Measurements from ENCODE around the gene FGD6. TPM values are rescaled to one million over a fixed set of nuclear protein-coding genes. Genes with fewer than 3 reads are reported as not detected.

FGD6 gene
- total and polyA plus RNA-seq, 4 donors: 2.4 to 26.4 (median 9.0) TPM

GRCh38 chr12:95051241-95051640, 166.0 kb downstream of the FGD6 start:
- no peak for ATAC-seq (ENCODE audit: insufficient read depth, low FRiP score)
- H3K9me3 ChIP-seq (ENCODE audit: control insufficient read depth in 4 of 4, insufficient read depth in 3 of 4, low read length in 3 of 4): no peaks in the 10 kb centered on the region
- WGBS, 2 donors: 95% methylated on average over 4 of the region's 4 CpGs
- no peak for TF ChIP-seq CTCF (IDR thresholded peaks at IDR 0.05; ENCODE audit: control extremely low read depth, extremely low read depth)
- no peaks in the 10 kb centered on the region for H3K27me3 ChIP-seq (ENCODE audit: control insufficient read depth in 3 of 3, insufficient read depth in 3 of 3, low read length in 2 of 3)
- peaks cover 0 to 4% (median 0%) of the 10 kb centered on the region in 5 donors for H3K4me1 ChIP-seq (ENCODE audit: control insufficient read depth in 5 of 5, insufficient read depth in 5 of 5, low read length in 5 of 5)
- H3K27ac ChIP-seq (ENCODE audit: low read depth in 1 of 2, low read length in 1 of 2): no peak overlapping the region
- no peak overlapping the region for H3K4me3 ChIP-seq
- peaks cover 15 to 44% (median 27%) of the 10 kb centered on the region in 4 donors for H3K36me3 ChIP-seq (ENCODE audit: control insufficient read depth in 4 of 4, insufficient read depth in 4 of 4, low read length in 4 of 4)
- H3K9ac ChIP-seq (ENCODE audit: insufficient read depth in 1 of 2, low read length in 2 of 2): no peak overlapping the region
- DNase-seq: no peak

DNA sequence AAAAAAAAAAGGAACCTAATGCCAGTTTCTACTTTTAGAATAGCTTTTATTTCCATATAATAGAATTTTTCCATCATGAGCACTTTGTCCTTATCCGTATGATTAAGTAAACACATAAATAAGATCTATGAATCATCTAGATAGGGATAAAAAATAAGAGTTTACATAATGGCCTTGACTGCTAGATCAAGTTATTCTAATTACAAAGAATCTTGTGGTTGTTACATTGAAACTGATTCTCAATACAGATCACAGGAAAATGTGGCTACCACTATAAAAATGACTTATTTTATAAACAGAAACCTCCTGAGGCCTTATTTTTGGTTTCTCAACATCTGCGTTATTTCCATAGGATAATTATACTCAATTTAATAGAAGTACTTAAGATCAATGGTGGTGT, 179.4 kb downstream of the FGD6 start:
- Histone ChIP-seq H3K4me3 (no peak overlapping the region), H3K9me3 (ENCODE audit: control insufficient read depth in 4 of 4, insufficient read depth in 3 of 4, low read length in 3 of 4) (no peaks in the 10 kb centered on the region), H3K27ac (ENCODE audit: low read depth in 1 of 2, low read length in 1 of 2) (no peak overlapping the region), H3K36me3 (ENCODE audit: control insufficient read depth in 4 of 4, insufficient read depth in 4 of 4, low read length in 4 of 4) (peaks cover 7 to 30% (median 22%) of the 10 kb centered on the region in 4 donors), H3K9ac (ENCODE audit: insufficient read depth in 1 of 2, low read length in 2 of 2) (no peak overlapping the region), H3K4me1 (ENCODE audit: control insufficient read depth in 5 of 5, insufficient read depth in 5 of 5, low read length in 5 of 5) (no peaks in the 10 kb centered on the region), H3K27me3 (ENCODE audit: control insufficient read depth in 3 of 3, insufficient read depth in 3 of 3, low read length in 2 of 3) (no peaks in the 10 kb centered on the region)
- TF ChIP-seq CTCF (IDR thresholded peaks at IDR 0.05; ENCODE audit: control extremely low read depth, extremely low read depth): no peak
- DNase-seq (no peak), ATAC-seq (ENCODE audit: insufficient read depth, low FRiP score) (no peak)
- WGBS, 2 donors: 82 to 93% methylated on average over 2 of the region's 2 CpGs

DNA sequence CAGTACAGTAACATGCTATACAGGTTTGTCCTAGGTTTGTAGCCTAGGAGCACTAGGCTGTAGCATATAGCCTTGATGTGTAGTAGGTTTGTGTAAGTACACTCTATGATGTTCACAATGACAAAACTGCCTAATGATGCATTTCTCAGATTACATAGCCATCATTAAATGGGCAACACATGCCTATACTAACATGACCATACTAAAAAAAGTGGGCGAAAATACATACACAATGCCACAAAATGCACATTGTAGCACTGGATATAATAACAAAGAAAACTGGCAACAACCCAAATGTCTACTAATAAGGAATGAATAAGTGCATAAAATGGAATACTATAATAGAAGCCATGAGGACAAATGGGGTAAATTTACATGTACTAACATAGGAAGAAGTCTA, 182.5 kb downstream of the FGD6 start:
- no peak for ATAC-seq (ENCODE audit: insufficient read depth, low FRiP score)
- H3K4me3 ChIP-seq: no peak overlapping the region
- no peak for DNase-seq
- TF ChIP-seq CTCF (IDR thresholded peaks at IDR 0.05; ENCODE audit: control extremely low read depth, extremely low read depth): no peak
- peaks cover 7 to 27% (median 18%) of the 10 kb centered on the region in 4 donors for H3K36me3 ChIP-seq (ENCODE audit: control insufficient read depth in 4 of 4, insufficient read depth in 4 of 4, low read length in 4 of 4)
- 92 to 93% methylated on average over 1 of the region's 1 CpG for WGBS, 2 donors
- no peak overlapping the region for H3K27ac ChIP-seq (ENCODE audit: low read depth in 1 of 2, low read length in 1 of 2)
- no peaks in the 10 kb centered on the region for H3K4me1 ChIP-seq (ENCODE audit: control insufficient read depth in 5 of 5, insufficient read depth in 5 of 5, low read length in 5 of 5)
- no peaks in the 10 kb centered on the region for H3K9me3 ChIP-seq (ENCODE audit: control insufficient read depth in 4 of 4, insufficient read depth in 3 of 4, low read length in 3 of 4)
- H3K9ac ChIP-seq (ENCODE audit: insufficient read depth in 1 of 2, low read length in 2 of 2): no peak overlapping the region
- H3K27me3 ChIP-seq (ENCODE audit: control insufficient read depth in 3 of 3, insufficient read depth in 3 of 3, low read length in 2 of 3): no peaks in the 10 kb centered on the region

Other genes starting within 250 kb of the FGD6 start
- gene NDUFA12, start 213.8 kb downstream of the FGD6 start, total RNA-seq: 10 to 100 TPM; 53.3 to 86.3 TPM
- 100 to 1,000 TPM in 1 of 2 donors, 10 to 100 TPM in 1; 89.2 to 152 TPM for gene NDUFA12, start 213.8 kb downstream of the FGD6 start, polyA plus RNA-seq
- 10 to 100 TPM; 26.5 to 76.0 TPM for gene NR2C1, start 143.8 kb downstream of the FGD6 start, total RNA-seq
- gene NR2C1, start 143.8 kb downstream of the FGD6 start, polyA plus RNA-seq: 10 to 100 TPM in 1 of 2 donors, 1 to 10 TPM in 1; 8.6 to 85.2 TPM
- 100 to 1,000 TPM in 1 of 2 donors, 10 to 100 TPM in 1; 64.7 to 144 TPM for gene VEZT, start 340 bp upstream of the FGD6 start, total RNA-seq
- 10 to 100 TPM; 28.6 to 30.0 TPM for gene VEZT, start 340 bp upstream of the FGD6 start, polyA plus RNA-seq